ENCODE measurements around the gene CRYAB.

The CRYAB gene

DNA sequence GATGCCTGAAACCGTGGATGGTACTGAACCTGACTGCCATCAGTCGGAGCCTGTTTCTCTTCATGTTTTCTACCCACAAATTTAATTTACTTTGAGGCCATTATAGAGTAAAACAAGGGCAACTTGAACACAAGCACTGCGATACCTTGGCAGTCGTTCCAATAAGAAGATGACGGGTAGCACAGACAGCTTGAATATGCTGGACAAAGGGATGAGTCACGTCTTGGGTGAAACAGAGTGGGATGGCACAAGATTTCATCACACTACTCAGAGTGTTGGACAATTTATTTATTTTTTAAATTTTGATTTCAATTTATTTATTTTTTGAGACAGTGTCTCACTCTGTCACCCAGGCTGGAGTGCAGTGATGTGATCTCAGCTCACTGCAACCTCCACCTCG, 31.3 kb upstream of the CRYAB start:
- ChIA-PET POLR2A (ENCODE audit: low non-redundant PET) (no interaction called here), CTCF (interaction anchor here (0.6 kb wide), 1 partner anchor 287 kb away, joined by 3 read pairs; no protein-coding TSS in a partner anchor)
- peak; percentile 66 for DNase-seq (ENCODE audit: low spot score)
- peak overlapping the region; percentile 94 for H3K27ac ChIP-seq
- TF ChIP-seq, protein P1, sequence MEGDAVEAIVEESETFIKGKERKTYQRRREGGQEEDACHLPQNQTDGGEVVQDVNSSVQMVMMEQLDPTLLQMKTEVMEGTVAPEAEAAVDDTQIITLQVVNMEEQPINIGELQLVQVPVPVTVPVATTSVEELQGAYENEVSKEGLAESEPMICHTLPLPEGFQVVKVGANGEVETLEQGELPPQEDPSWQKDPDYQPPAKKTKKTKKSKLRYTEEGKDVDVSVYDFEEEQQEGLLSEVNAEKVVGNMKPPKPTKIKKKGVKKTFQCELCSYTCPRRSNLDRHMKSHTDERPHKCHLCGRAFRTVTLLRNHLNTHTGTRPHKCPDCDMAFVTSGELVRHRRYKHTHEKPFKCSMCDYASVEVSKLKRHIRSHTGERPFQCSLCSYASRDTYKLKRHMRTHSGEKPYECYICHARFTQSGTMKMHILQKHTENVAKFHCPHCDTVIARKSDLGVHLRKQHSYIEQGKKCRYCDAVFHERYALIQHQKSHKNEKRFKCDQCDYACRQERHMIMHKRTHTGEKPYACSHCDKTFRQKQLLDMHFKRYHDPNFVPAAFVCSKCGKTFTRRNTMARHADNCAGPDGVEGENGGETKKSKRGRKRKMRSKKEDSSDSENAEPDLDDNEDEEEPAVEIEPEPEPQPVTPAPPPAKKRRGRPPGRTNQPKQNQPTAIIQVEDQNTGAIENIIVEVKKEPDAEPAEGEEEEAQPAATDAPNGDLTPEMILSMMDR (conservative IDR thresholded peaks at IDR 0.05; ENCODE audit: low read depth) = no peak

DNA sequence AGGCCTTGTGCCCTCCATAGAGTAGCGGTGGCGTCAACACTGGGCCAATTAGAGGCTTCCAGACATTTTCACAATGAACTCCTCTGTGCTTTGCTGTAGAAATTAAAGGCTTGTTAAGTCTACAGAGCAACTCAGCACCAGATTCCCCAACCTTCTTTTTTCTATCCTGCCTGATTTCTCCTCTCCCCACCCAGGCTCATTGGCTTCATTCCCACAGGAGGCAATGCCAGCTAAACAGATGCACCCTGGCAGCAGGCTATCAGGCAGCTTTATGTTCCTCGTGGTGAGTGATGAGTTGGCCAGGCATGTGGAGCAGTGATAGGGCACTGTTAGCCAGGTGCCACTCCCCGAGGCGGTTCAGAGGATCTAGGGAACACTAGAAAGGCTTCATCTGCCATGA, 30.4 kb upstream of the CRYAB start:
- CTCF ChIA-PET = interaction anchor here (0.7 to 0.9 kb wide), 2 partner anchors 10 to 41 kb away, joined by 4 to 5 read pairs; no protein-coding TSS in a partner anchor
- TF ChIP-seq, protein P1 (conservative IDR thresholded peaks at IDR 0.05; ENCODE audit: low read depth) = no peak

GRCh38 chr11:111939836-111940604, 28.4 kb upstream of the CRYAB start:
- DNase-seq (ENCODE audit: low spot score) = no peak
- ChIA-PET CTCF (interaction anchor here (0.6 to 0.7 kb wide), 3 partner anchors 45 to 521 kb away, joined by 3 read pairs; no protein-coding TSS in a partner anchor), POLR2A (ENCODE audit: low non-redundant PET) (no interaction called here)
- TF ChIP-seq, protein P1 (conservative IDR thresholded peaks at IDR 0.05; ENCODE audit: low read depth) = no peak
- peak overlapping the region; percentile 61 for H3K27ac ChIP-seq

More for the DNA sequence above, 30.4 kb upstream of the CRYAB start:
- peak overlapping the region; percentile 94 for H3K27ac ChIP-seq
- peak; percentile 44 for DNase-seq (ENCODE audit: low spot score)
- POLR2A ChIA-PET (ENCODE audit: low non-redundant PET) = no interaction called here

GRCh38 chr11:111938687-111939160, 27.2 kb upstream of the CRYAB start:
- DNase-seq (ENCODE audit: low spot score) = no peak
- H3K27ac ChIP-seq = peak overlapping the region; percentile 93
- POLR2A ChIA-PET (ENCODE audit: low non-redundant PET) = no interaction called here
- CTCF ChIA-PET = interaction anchor here (0.6 kb wide), 2 partner anchors 62 to 537 kb away, joined by 4 read pairs; no protein-coding TSS in a partner anchor
- TF ChIP-seq, protein P1 (conservative IDR thresholded peaks at IDR 0.05; ENCODE audit: low read depth) = no peak

DNA sequence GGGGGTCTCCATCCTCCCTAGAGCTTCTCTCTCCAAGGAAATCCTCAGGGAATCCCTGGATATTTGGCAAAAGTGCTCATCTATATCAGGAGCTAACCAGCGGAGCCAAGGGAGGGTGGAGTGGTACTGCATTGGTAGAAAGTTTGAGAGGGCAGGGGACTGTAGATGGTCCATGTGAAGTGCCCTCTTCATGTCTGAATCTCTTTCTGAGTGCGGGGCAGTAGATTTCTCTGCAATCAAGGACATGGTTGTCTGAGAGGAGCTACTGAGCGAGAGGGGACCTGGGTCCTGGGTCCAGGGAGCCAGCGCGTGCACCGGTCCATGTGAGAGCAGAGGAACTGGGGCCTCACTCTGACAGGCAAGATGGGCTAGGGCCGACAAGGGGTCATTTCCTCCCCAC, 26.3 kb upstream of the CRYAB start:
- ChIA-PET CTCF (interaction anchor here (0.6 to 0.9 kb wide), 4 partner anchors 12 to 343 kb away, joined by 3 to 5 read pairs (median 3); no protein-coding TSS in a partner anchor), POLR2A (ENCODE audit: low non-redundant PET) (no interaction called here)
- no peak for DNase-seq (ENCODE audit: low spot score)
- TF ChIP-seq, protein P1 (conservative IDR thresholded peaks at IDR 0.05; ENCODE audit: low read depth) = no peak
- H3K27ac ChIP-seq = peak overlapping the region; percentile 93

DNA sequence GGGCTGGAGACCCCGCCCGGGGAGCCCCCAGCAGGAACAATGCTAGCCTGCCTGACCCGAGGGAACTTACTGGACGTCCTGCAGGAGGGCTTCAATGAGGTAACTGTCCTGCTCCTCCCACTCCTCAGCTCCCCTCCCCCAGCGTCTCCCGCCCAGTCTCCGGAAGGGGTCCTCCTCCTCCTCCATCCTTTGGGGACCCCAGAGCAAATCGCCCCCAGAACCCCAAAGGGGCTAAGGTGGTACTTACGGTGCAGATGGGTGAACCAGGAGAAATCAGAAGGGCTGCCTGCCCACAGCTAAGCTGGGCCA, 25.8 kb upstream of the CRYAB start:
- POLR2A ChIA-PET (ENCODE audit: low non-redundant PET) = no interaction called here
- CTCF ChIA-PET = interaction anchor here (0.7 to 0.9 kb wide), 3 partner anchors 13 to 146 kb away, joined by 3 read pairs; no protein-coding TSS in a partner anchor
- TF ChIP-seq, protein P1 (conservative IDR thresholded peaks at IDR 0.05; ENCODE audit: low read depth) = no peak
- peak overlapping the region; percentile 93 for H3K27ac ChIP-seq
- DNase-seq (ENCODE audit: low spot score) = no peak
